Stimulated activated CD4-positive, alpha-beta T cell treated with anti-CD3 and anti-CD28 coated beads, Interleukin-4, amount 100 ng/mL, for 48 hours (primary cell): ENCODE measurements around the gene OR56A5.
"Not testable (repeated sequence)": the region's sequence is repeated elsewhere in the genome, so short reads cannot be mapped to it uniquely, and the experiment has no call there.

Experiments
- DNase-seq, 2 donors: peaks; one replicate each; pipeline ENCODE4 v3.0.0-alpha.2; 2020; ENCODE audit warnings: low read depth in 2 of 2

OR56A5 gene, protein sequence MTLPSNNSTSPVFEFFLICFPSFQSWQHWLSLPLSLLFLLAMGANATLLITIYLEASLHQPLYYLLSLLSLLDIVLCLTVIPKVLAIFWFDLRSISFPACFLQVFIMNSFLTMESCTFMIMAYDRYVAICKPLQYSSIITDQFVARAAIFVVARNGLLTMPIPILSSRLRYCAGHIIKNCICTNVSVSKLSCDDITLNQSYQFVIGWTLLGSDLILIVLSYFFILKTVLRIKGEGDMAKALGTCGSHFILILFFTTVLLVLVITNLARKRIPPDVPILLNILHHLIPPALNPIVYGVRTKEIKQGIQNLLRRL

DNA sequence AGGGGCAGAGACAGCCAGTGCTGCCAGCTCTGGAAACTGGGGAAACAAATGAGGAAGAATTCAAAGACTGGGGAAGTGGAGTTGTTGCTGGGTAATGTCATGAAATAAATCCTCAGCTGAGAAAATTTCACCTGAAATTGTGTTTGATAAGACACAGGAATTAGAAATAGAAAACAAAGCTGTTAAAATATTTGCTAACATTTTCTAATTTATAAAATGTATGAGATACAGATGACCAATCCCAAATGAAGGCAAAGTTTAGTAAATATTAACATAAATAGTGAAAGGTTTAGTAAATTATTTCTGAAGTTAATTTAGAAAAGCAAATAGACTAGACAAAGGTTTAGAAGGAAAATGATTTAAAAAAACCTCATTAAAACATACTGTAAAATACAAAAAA is at the start of gene OR56A5:
Gene OR56A5 (minus strand): TSS at position 101 of the 400 bp plus-strand sequence. CDS start 0 bp downstream, at position 101.
- no peak for DNase-seq

- DNase-seq = no peak
Measured at GRCh38 chr11:6013042-6013441, 44.7 kb upstream of the OR56A5 start.

- DNase-seq = no peak
Measured at GRCh38 chr11:6012035-6012668, 43.9 kb upstream of the OR56A5 start.

GRCh38 chr11:6006846-6007245 is 38.6 kb upstream of the OR56A5 start, which contains the start of gene OR56A4:
OR56A4 (minus strand) TSS chr11:6006946; CDS start chr11:6002992, 3,954 bp downstream.
- no peak for DNase-seq

DNA sequence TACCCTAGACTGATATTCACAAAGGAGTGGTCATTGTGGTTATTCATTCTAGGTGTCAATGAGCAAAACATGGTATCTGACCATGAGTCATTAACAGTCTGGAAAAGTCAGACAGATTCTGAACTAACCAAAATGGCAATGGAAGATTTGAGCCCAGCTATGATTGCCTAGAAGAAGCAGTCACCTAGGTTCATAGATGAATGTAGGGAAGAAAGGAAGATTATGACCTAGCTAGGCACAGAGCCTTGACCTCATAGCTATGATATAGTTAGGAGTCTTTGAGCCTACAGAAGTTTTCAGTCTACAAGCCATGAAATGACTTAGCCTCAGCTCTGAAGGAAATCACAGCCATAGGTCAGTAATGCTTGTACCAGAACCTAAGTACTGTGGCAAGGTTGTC is 38.1 kb upstream of the OR56A5 start:
- no peak for DNase-seq

GRCh38 chr11:6002202-6002699 is 34.0 kb upstream of the OR56A5 start:
- no peak for DNase-seq

DNA sequence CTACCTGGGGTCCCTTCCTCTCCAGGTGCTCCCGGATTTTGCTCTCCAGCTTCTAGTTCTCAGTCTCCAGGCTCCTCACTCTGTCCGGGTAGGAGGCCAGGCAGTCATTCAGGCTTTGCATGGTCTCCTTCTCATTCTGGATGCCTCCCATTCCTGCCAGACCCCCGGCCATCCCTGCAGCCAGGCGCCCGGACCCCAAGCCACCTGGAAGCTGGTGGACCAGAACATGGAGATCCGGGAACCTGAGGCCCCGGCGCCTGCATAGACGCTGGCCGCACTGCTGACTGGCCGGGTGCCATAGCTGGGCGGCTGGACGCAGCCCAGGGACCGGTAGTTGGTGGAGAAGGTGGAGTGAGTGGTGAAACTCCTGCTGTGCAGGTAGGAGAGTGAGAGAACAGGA is 26.5 kb upstream of the OR56A5 start:
- DNase-seq = no peak

GRCh38 chr11:5992604-5993251 is 24.4 kb upstream of the OR56A5 start:
- DNase-seq = no peak

GRCh38 chr11:5992150-5992549 is 23.9 kb upstream of the OR56A5 start:
- no peak for DNase-seq

DNA sequence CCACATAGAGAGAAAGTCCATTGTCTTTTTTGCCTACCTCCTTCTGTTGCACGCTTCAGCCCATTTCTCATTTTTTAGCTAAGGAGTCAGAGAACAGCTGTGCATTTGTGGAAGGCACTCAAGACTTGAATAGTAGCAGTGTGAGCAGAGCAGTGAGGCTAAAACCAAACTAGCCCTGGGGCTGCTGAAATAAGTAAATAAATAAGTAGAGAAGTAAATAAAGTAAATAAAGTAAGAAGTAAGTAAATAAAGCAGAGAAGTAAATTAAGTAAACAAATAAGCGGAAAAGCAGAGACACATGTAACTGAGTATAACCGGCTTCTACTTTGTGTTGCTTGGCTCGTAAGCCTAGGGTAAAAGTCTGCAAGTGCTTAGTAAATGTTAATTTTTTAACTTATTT is 20.9 kb upstream of the OR56A5 start:
- DNase-seq = no peak

DNA sequence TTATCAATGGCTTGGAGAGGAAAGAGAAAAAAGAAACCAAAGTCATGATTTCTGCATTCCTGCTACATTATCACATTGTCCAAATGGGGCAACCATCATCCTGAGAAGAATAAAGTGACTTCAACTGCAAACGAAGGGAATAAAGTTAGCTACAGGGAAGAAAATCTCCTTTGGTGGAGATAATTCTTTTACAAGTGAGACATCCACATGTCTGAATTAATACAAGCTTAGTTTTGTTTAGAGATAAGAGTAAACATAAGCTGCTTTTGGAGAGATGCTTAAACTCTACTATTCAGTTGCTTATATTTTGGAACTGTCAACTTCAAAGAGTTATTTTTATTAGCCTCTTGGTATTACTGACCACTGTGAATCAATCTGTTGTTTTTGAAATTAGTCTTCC is 18.6 kb upstream of the OR56A5 start, which contains the start of gene OR52L1:
Gene OR52L1 (minus strand): TSS at position 101 of the 400 bp plus-strand sequence. CDS start 55 bp downstream, at position 46.
- no peak for DNase-seq

GRCh38 chr11:5983443-5983842 is 15.1 kb upstream of the OR56A5 start:
- DNase-seq = no peak

- no peak for DNase-seq
Measured at GRCh38 chr11:5973530-5973929, 5.2 kb upstream of the OR56A5 start.

DNA sequence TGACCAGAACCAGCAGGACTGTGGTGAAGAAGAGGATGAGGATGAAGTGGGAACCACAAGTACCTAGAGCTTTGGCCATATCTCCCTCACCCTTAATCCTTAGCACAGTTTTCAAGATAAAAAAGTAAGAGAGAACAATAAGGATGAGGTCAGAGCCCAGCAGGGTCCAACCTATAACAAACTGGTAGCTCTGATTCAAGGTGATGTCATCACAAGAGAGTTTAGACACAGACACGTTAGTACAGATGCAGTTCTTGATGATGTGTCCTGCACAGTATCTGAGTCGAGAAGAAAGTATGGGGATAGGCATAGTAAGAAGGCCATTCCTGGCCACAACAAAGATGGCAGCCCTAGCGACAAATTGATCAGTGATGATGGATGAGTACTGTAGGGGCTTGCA is 586 bp downstream of the OR56A5 start:
- DNase-seq = no peak

DNA sequence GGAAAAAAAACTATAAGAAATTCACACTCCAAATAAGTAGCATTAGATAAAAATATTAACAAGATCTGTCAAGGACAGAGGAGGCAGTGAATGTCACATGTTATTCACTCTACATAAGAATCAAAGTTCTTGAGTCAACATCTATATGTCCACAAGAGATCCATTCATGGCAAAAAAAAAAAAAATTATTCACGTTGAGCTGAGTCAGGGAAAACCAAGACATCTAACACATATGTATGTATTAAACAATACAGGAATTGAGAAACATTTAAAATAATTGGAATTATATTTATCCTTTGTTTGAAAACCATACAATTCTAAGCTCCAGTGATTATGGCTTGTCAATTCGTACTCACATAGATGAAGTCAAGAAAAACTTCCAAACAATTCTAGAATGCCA is 1.3 kb downstream of the OR56A5 start:
- no peak for DNase-seq

GRCh38 chr11:5960704-5961320 is 7.5 kb downstream of the OR56A5 start:
- DNase-seq = not testable (repeated sequence)

DNA sequence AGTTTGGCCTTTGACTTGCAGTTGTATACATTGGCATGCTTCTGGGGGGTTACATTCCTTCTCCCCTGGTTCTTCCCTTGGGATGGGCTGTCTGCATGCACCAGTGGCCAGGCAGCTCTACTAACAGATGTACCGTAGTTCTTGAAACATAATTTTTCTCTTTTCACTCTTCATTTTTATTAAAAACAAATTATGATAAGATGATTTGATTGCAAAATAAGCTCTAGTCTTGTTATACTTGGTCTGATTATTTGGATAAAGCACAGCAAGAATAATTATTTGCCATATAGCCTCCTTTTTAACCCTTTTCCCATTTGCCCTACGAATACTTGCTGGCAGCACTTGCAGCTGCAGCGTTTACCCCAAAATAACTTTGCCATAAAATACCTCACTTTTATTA is 12.7 kb downstream of the OR56A5 start:
- no peak for DNase-seq

GRCh38 chr11:5941951-5942350 is 26.3 kb downstream of the OR56A5 start, which contains the start of gene OR56A3:
OR56A3 (plus strand) TSS chr11:5942251; CDS start chr11:5947347, 5,096 bp downstream.
- no peak for DNase-seq

- no peak for DNase-seq
Measured at GRCh38 chr11:5940748-5941147, 27.5 kb downstream of the OR56A5 start.

DNA sequence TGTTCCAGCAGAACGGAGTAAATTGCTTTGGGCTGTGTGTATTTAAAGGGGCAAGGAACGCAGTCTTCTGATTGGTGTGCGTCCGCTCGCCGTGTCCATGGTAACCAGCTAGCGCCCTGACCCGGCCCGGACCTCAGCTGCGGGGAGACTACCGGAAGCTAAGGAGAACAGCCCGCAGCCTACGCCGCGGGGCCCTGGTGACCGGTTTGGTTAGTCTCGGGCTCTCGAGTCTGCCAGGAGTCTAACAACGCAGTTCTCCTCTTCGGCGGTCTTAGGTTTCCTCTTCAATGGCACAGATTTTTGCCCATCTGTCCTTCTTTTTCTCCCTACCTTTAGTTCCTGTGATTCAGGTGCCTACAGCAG is 29.7 kb downstream of the OR56A5 start:
- DNase-seq = no peak

- no peak for DNase-seq
Measured at GRCh38 chr11:5937868-5938602, 30.3 kb downstream of the OR56A5 start.
